Activated naive CD4-positive, alpha-beta T cell (primary cell): Measurements from ENCODE around the gene DOK7.
"Not testable (repeated sequence)": the region's sequence is repeated elsewhere in the genome, so short reads cannot be mapped to it uniquely, and the experiment has no call there.

Experiments used
- DNase-seq, 4 experiments: peaks; one replicate each; lab custom pipeline; 2025; lab: John Stamatoyannopoulos, UW

The DOK7 gene

DNA sequence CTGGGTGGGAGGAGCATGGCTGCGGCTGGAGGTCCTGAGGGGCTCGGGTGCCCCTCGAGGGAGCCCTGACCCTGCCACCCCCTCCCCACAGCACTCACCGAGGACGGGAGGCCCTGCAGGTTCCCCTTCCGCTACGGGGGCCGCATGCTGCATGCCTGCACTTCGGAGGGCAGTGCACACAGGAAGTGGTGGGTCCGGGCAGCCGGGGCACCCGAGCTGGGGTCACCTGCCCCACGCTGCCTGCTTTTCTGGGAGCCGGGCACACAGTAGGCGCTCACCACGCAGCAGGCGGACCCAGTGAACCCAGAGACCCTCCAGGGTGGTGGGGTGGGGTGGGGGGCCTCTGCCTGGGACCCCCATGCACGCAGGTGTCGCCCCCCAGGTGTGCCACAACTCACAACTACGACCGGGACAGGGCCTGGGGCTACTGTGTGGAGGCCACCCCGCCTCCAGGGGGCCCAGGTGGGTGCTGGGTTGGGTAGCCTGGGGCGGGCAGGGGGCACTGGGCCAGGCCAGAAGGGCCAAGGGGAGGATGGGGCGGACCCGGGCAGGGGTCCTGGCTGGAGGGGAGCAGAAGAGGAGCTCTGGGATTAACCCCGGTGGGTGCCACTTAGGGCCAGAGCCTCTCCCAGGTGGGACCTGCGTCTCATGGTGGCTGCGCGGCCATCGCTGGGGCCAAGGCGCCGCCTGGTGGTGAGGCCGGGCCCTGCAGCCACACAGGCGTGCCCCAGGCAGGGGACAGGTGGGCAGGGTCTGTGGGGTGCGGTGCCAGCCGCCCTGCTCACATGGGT, 20.0 kb upstream of the DOK7 start:
- peak; percentile 10 to 67 (median 50) for DNase-seq

GRCh38 chr4:3443750-3444309, 19.3 kb upstream of the DOK7 start:
- no peak for DNase-seq

GRCh38 chr4:3444351-3445110, 18.6 kb upstream of the DOK7 start:
- no peak for DNase-seq

DNA sequence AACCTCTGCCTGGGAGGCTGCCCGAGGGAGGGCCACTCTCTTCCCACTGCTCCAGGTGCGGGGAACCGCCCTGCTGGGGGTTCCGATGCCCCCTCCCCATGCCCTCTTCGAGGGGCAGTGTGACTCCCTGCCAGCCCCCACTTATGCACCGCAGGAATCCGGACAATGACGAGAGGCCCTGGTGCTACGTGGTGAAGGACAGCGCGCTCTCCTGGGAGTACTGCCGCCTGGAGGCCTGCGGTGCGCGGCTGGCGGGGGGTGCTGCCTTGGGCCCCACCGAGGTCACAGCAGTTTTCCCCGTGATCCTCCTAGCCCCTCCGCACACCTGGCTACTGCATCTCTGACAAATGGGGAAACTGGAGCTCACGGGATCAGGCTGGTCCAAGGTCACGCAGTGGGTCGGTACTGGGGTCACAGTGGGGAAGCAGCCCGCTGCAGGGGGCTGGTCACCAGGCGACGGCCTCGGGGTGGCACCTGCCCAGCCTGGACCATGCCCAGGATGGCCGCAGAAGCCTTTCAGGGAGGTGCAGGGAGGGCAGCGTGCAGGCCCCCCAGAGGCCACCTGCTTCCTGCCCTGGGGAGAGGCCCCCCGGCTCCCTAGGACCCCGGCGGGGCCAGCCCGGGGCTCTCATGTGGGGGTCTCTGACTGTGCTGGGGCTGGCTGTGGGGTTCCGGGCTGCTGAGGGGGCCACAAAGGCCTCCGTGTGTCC, 17.8 kb upstream of the DOK7 start:
- DNase-seq: no peak

GRCh38 chr4:3445829-3446545, 17.1 kb upstream of the DOK7 start:
- DNase-seq: no peak

GRCh38 chr4:3446631-3447320, 16.3 kb upstream of the DOK7 start:
- no peak for DNase-seq

DNA sequence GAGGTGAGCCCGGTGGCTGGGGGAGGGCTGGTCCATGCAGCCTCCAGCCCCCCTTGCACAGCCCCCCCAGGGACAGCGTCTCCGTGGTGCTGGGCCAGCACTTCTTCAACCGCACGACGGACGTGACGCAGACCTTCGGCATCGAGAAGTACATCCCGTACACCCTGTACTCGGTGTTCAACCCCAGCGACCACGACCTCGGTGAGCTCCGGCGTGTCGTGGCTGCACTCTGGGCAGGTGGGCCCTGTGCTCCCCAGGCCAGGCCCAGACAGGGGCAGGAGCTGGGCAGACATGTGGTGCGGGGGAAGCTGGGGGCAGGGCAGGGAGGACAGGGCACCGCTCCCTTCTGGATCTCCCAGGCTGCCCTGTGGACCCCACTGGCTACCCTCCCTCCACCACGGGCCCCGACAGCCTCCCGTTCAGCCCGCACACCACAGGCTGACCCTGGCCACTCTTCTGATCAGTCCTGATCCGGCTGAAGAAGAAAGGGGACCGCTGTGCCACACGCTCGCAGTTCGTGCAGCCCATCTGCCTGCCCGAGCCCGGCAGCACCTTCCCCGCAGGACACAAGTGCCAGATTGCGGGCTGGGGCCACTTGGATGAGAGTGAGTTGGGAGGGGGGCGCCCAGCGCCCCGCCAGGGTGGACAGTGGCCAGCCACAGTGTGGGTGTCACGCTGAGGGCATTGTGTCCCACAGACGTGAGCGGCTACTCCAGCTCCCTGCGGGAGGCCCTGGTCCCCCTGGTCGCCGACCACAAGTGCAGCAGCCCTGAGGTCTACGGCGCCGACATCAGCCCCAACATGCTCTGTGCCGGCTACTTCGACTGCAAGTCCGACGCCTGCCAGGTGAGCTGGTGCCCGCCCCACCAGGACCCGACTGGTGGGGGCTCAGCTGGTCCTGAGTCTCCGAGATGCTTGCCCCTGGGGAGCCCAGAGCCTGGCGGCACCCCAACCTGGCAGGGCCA, 15.4 kb upstream of the DOK7 start:
- no peak for DNase-seq

DNA sequence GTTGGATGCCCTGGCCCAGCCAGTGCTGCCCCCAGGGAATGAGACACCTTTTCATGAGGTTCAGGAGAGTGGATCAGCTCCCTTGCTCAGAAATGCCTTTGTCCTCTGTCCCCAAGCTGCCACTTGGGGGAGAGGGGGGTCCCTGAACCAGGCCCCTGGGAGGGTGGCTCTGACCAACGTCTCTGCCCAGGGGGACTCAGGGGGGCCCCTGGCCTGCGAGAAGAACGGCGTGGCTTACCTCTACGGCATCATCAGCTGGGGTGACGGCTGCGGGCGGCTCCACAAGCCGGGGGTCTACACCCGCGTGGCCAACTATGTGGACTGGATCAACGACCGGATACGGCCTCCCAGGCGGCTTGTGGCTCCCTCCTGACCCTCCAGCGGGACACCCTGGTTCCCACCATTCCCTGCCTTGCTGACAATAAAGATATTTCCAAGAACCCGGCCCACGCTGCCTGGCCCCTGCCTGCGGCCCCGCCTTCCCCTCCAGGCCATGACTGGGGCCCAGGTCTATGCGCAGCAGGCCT, 14.0 kb upstream of the DOK7 start:
- DNase-seq: no peak

DNA sequence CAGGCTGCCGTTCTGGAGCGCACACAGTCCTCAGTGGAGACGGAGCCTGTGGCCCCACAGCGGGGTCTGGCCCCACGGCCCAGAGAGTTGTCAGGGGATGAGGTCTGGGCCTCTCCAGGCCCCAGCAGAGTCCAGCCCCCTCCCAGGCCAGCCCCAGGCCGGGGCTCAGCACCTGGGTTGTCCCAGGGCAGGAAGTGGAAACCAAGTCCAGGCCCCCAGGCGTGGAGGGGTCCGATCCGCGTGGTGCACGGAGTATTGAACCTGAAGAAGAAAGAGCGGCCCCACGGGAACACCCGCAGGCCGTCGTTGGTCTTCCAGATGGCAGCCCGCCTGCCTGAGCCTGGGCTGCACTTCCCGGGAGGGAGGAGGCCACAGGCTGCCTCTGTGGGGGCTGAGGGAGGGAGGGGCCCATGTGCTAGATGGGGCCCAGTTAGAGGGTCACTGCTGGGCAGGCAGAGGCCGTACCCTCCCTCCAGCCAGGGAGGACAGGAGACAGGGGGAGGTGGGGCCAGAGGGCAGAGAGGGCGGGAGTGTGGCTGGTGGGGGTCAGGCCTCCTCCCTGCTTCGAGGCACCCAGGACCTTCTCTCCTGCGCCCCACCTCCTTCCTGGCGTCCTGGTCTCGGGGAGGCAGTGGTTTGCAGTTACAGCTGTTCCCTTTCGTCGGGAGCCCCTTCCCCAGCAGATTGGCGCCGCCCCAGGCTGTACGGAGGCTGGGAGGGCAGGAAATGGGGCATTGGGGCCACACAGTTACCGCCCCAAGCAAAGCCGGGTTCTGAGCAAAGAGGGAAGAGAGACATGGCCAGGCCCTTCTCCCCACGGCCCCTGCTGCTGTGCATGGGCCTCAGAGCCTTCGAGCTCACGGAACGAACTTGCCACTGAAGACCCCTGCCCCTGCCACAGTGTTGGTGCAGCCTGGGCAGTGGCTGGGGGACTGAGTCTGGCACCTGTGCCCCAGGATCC, 13.3 kb upstream of the DOK7 start:
- DNase-seq: no peak

DNA sequence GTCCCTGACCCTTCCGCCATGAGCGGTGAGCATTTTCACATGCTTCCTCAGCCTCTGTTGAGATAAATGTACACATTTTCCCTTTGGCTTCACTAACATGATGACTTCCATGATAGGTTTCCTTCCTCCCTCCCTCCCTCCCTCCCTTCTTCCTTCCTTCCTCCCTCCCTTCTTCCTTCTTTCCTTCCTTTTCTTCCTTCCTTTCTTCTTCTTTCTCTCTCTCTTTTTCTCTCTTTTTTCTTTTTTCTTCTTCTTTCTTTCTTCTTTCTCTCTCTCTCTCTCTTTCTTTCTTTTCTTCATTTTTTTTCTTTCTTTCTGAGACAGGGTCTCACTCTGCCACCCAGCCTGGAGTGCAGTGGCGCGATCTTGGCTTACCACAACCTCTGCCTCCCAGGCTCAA, 12.5 kb upstream of the DOK7 start:
- DNase-seq: no peak

DNA sequence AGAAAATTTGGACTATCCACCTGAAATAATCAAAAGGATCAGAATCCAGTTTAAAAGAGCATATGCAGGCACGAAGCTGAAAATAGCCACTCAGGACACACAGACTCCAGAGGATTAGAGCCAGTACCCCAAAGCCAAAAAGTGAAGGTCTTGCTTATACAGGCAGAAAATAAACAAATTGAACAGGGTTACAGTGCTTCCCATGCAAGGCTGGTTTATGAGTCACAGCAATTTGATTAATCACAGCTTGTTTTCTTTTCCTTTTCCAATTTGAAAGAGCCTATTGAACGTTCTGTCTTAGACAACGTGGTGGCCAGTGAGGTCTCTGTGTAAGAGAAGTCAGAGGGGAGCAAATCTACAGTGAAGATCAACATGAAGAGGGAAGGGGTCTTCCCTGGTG, 11.2 kb upstream of the DOK7 start:
- no peak for DNase-seq

- no peak for DNase-seq
Measured at GRCh38 chr4:3452376-3452775, 10.7 kb upstream of the DOK7 start.

DNA sequence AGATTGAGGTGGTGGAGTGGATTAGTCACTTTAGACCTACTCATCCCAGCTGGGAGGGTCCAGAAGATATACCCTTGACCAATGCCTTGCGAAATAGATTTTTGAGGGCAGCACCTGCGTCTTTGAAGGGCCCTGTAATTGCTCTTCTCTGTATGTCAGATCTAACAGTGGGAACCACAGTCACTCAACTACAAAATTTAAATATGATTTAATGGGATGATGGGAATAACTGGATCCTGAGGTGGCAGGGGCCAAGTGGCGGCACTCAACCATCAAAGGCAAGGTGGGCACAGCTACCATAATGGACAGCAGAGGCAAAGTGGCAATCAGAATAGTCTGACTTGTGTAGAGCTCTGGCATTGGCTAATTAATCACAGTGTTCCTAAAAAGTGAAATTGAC, 7.5 kb upstream of the DOK7 start:
- DNase-seq: not testable (repeated sequence)

GRCh38 chr4:3458371-3458770, 4.7 kb upstream of the DOK7 start:
- DNase-seq: no peak

DNA sequence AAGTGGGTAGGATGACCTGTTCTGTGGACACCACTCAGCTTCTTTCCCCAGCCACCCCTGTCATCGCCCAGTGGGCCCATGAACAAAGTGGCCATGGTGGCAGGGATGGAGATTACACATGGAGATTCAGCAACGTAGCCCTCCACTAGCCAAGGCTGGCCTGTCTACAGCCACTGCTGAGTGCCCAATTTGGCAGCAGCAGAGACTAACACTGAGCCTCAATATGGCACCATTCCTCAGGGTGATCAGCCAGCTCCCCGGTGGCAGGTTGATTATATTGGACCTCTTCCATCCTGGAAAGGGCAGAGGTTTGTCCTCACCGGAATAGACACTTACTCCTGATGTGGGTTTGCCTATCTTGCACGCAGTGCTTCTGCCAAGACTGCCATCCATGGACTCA, 4.0 kb upstream of the DOK7 start:
- DNase-seq: not testable (repeated sequence)

DNA sequence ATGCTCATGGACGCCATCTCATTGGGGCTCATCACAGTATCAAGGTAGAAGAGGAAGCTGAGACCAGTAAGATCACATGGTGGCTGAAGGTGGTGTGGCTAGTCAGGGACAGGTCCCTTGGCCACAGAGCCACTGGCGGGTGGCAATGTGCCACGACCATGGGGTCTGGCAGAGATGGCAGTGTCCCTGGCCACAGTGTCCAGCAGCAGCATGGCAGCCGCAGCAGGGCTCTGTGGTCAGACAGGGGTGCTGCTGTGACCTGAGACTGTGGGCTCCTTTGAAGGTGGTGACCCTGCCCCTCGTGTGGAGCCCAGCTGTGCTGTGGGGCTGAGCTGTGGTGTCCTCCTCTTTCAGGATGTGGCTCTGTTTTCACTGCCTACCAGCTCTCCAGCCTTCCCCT, 2.2 kb upstream of the DOK7 start:
- DNase-seq: no peak

GRCh38 chr4:3461515-3462291, 1.4 kb upstream of the DOK7 start:
- DNase-seq: no peak

DNA sequence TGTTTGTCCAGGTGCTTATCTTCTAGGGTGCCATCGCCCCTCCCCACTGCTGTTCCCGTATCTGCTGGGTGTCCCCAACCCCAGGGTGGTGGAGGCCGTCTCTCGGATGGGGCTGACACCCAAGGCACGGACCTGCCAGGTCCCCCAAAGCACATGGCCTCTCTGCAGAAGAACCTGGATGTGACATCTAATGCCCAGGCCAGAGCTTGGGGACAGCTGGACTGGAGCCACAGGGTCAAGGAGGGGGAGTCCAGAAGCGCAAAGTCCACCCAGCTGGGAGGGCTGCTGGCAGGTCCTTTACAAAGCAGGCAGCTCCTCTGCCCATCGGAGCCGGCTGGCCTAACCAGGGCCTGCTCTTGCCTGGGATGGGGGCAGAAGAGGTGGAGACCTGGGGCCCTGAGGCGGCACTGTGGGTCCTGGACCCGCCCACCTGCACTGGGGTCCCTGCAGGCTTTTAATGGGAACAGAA, 751 bp upstream of the DOK7 start:
- no peak for DNase-seq
